GM13976 (cell line): ENCODE data around the gene EVI2B.
"Not testable (repeated sequence)": the region's sequence is repeated elsewhere in the genome, so short reads cannot be mapped to it uniquely, and the experiment has no call there.

Experiments
- DNase-seq: peaks from one replicate; pipeline ENCODE4 v3.0.0; 2012; ENCODE audit warnings: low spot score
- CTCF ChIP-seq: IDR thresholded peaks from 2 replicates; pipeline ENCODE4 v1.5.1; 2012; ENCODE audit warnings: borderline replicate concordance, mild to moderate bottlenecking; ENCODE audit not compliant: insufficient read depth; ENCODE audit errors: extremely low read depth, missing control alignments, control extremely low read depth
- in situ Hi-C: fragments of 300-500 bp; cut with MboI; formaldehyde crosslinking; loops from one replicate; pipeline ENCODE4 v1.12.0; 2022; ENCODE audit warnings: low sequenced_read_pairs, mixed read lengths, inconsistent platforms; ENCODE audit not compliant: unreplicated experiment

EVI2B gene

GRCh38 chr17:31266042-31266441 is 47.8 kb downstream of the EVI2B start:
- TF ChIP-seq CTCF: no peak
- DNase-seq: no peak
- in situ Hi-C loops: no loop called here

GRCh38 chr17:31262923-31263322 is 50.9 kb downstream of the EVI2B start:
- in situ Hi-C loops, DNase-seq: not testable (repeated sequence)

GRCh38 chr17:31261601-31262000 is 52.3 kb downstream of the EVI2B start:
- in situ Hi-C loops: no loop called here
- no peak for TF ChIP-seq CTCF
- no peak for DNase-seq

GRCh38 chr17:31260151-31260550 is 53.7 kb downstream of the EVI2B start:
- TF ChIP-seq CTCF: no peak
- DNase-seq: no peak
- in situ Hi-C loops: no loop called here

GRCh38 chr17:31256936-31257335 is 56.9 kb downstream of the EVI2B start:
- no peak for DNase-seq
- no peak for TF ChIP-seq CTCF
- in situ Hi-C loops: no loop called here

- DNase-seq: no peak
- TF ChIP-seq CTCF: no peak
- in situ Hi-C loops: no loop called here
Observed at GRCh38 chr17:31254654-31255053, 59.2 kb downstream of the EVI2B start.
